Mucosa of rectum (tissue), 2 donors: ENCODE results near the gene SEPHS1.
"Not testable (repeated sequence)": the region's sequence is repeated elsewhere in the genome, so short reads cannot be mapped to it uniquely, and the experiment has no call there.

ENCODE experiments used
- H3K27ac ChIP-seq, 2 donors: one replicate each; pipeline ENCODE4 v1.7.0; 2013; ENCODE audit warnings: inconsistent platforms in 2 of 2, low read depth in 2 of 2, low read length in 2 of 2
- H3K27me3 ChIP-seq, 2 donors: one replicate each; pipeline ENCODE4 v1.7.0; 2013; ENCODE audit warnings: low read length in 2 of 2; ENCODE audit not compliant: control insufficient read depth in 2 of 2, insufficient read depth in 2 of 2
- H3K36me3 ChIP-seq, 2 donors: one replicate each; pipeline ENCODE4 v1.7.0; 2013; ENCODE audit warnings: low read length in 2 of 2; ENCODE audit not compliant: control insufficient read depth in 2 of 2, insufficient read depth in 2 of 2
- H3K4me1 ChIP-seq, 2 donors: one replicate each; pipeline ENCODE4 v1.7.0; 2013; ENCODE audit warnings: low read length in 2 of 2, mild to moderate bottlenecking in 1 of 2; ENCODE audit not compliant: control insufficient read depth in 2 of 2, insufficient read depth in 2 of 2
- H3K4me3 ChIP-seq, 2 donors: one replicate each; pipeline ENCODE4 v1.7.0; 2013; ENCODE audit warnings: low read length in 2 of 2
- H3K9ac ChIP-seq, 2 donors: one replicate each; pipeline ENCODE4 v1.7.0; 2013; ENCODE audit warnings: low read length in 2 of 2, low read depth in 1 of 2, mild to moderate bottlenecking in 1 of 2
- H3K9me3 ChIP-seq, 2 donors: one replicate each; pipeline ENCODE4 v1.7.0; 2013; ENCODE audit warnings: low read length in 2 of 2; ENCODE audit not compliant: control insufficient read depth in 2 of 2
- donor health status: healthy.
- donor health status: Normal muscosa, but diverticular disease.

SEPHS1 gene

GRCh38 chr10:13296476-13296875, 51.6 kb downstream of the SEPHS1 start:
- Histone ChIP-seq H3K9me3 (no peaks in the 10 kb centered on the region), H3K9ac (no peak overlapping the region), H3K27ac (no peak overlapping the region), H3K36me3 (peaks cover 3 to 17% of the 10 kb centered on the region in 2 donors), H3K4me3 (no peak overlapping the region), H3K4me1 (peaks cover 3 to 8% of the 10 kb centered on the region in 2 donors), H3K27me3 (no peaks in the 10 kb centered on the region)

GRCh38 chr10:13294784-13295183, 53.3 kb downstream of the SEPHS1 start:
- no peaks in the 10 kb centered on the region for H3K9me3 ChIP-seq
- no peak overlapping the region for H3K9ac ChIP-seq
- H3K27ac ChIP-seq: no peak overlapping the region
- no peak overlapping the region for H3K4me3 ChIP-seq
- H3K36me3 ChIP-seq: peaks cover 3 to 20% of the 10 kb centered on the region in 2 donors
- H3K4me1 ChIP-seq: peaks cover 0 to 2% of the 10 kb centered on the region in 2 donors
- no peaks in the 10 kb centered on the region for H3K27me3 ChIP-seq

- Histone ChIP-seq H3K4me1 (no peaks in the 10 kb centered on the region), H3K9me3 (no peaks in the 10 kb centered on the region), H3K27ac (no peak overlapping the region), H3K36me3 (peaks cover 6 to 23% of the 10 kb centered on the region in 2 donors), H3K9ac (no peak overlapping the region), H3K27me3 (no peaks in the 10 kb centered on the region), H3K4me3 (no peak overlapping the region)
Observed at GRCh38 chr10:13291821-13292773, 56.0 kb downstream of the SEPHS1 start.

- peaks cover 6 to 23% of the 10 kb centered on the region in 2 donors for H3K36me3 ChIP-seq
- no peak overlapping the region for H3K4me3 ChIP-seq
- H3K27me3 ChIP-seq: no peaks in the 10 kb centered on the region
- no peak overlapping the region for H3K9ac ChIP-seq
- H3K4me1 ChIP-seq: no peaks in the 10 kb centered on the region
- H3K27ac ChIP-seq: no peak overlapping the region
- H3K9me3 ChIP-seq: no peaks in the 10 kb centered on the region
Observed at GRCh38 chr10:13291061-13291460, 57.0 kb downstream of the SEPHS1 start.

- no peak overlapping the region for H3K9ac ChIP-seq
- H3K27me3 ChIP-seq: no peaks in the 10 kb centered on the region
- H3K9me3 ChIP-seq: no peaks in the 10 kb centered on the region
- peaks cover 13 to 19% of the 10 kb centered on the region in 2 donors for H3K36me3 ChIP-seq
- H3K4me1 ChIP-seq: peaks cover 0 to 4% of the 10 kb centered on the region in 2 donors
- no peak overlapping the region for H3K4me3 ChIP-seq
- H3K27ac ChIP-seq: no peak overlapping the region
Observed at GRCh38 chr10:13284050-13284449, 64.0 kb downstream of the SEPHS1 start.

GRCh38 chr10:13282348-13282747, 65.7 kb downstream of the SEPHS1 start:
- peaks cover 10 to 16% of the 10 kb centered on the region in 2 donors for H3K36me3 ChIP-seq
- not testable (repeated sequence) for H3K4me1 ChIP-seq, H3K27ac ChIP-seq

GRCh38 chr10:13276749-13277365, 71.2 kb downstream of the SEPHS1 start:
- H3K9me3 ChIP-seq: no peaks in the 10 kb centered on the region
- H3K36me3 ChIP-seq: peaks cover 10 to 13% of the 10 kb centered on the region in 2 donors
- no peaks in the 10 kb centered on the region for H3K27me3 ChIP-seq
- no peak overlapping the region for H3K27ac ChIP-seq
- no peak overlapping the region for H3K4me3 ChIP-seq
- H3K4me1 ChIP-seq: peaks cover 0 to 5% of the 10 kb centered on the region in 2 donors
- no peak overlapping the region for H3K9ac ChIP-seq

More at GRCh38 chr10:13282348-13282747, 65.7 kb downstream of the SEPHS1 start:
- not testable (repeated sequence) for H3K4me3 ChIP-seq, H3K9ac ChIP-seq, H3K9me3 ChIP-seq, H3K27me3 ChIP-seq

GRCh38 chr10:13276146-13276545, 71.9 kb downstream of the SEPHS1 start:
- H3K4me3 ChIP-seq, H3K9me3 ChIP-seq, H3K9ac ChIP-seq, H3K27me3 ChIP-seq, H3K27ac ChIP-seq, H3K36me3 ChIP-seq: not testable (repeated sequence)
- peaks cover 6 to 10% of the 10 kb centered on the region in 2 donors for H3K4me1 ChIP-seq

- peak overlapping the region in 1 of 2 donors; percentile 22 for H3K4me3 ChIP-seq
- H3K36me3 ChIP-seq: no peaks in the 10 kb centered on the region
- peak overlapping the region in 1 of 2 donors; percentile 48 for H3K27ac ChIP-seq
- H3K9ac ChIP-seq: no peak overlapping the region
- no peaks in the 10 kb centered on the region for H3K9me3 ChIP-seq
- H3K27me3 ChIP-seq: no peaks in the 10 kb centered on the region
- peaks cover 10 to 16% of the 10 kb centered on the region in 2 donors for H3K4me1 ChIP-seq
Observed at GRCh38 chr10:13272164-13272571, 75.9 kb downstream of the SEPHS1 start.

GRCh38 chr10:13271552-13272163, 76.4 kb downstream of the SEPHS1 start:
- Histone ChIP-seq H3K4me3 (peak overlapping the region in 1 of 2 donors; percentile 22), H3K36me3 (no peaks in the 10 kb centered on the region), H3K27ac (peak overlapping the region in 1 of 2 donors; percentile 48), H3K9me3 (no peaks in the 10 kb centered on the region), H3K9ac (no peak overlapping the region), H3K4me1 (peaks cover 10 to 16% of the 10 kb centered on the region in 2 donors), H3K27me3 (no peaks in the 10 kb centered on the region)
